ENCODE results near the gene KLHDC4. TPM values are rescaled to one million over a fixed set of nuclear protein-coding genes. Genes with fewer than 3 reads are reported as not detected.

The KLHDC4 gene
- polyA plus RNA-seq, 1 of the 3 experiments (the other 2 are of a cell fraction) = 51.2 TPM

- Histone ChIP-seq H3K27me3 (ENCODE audit: insufficient read depth) (no peaks in the 10 kb centered on the region), H3K9me3 (no peaks in the 10 kb centered on the region), H3K79me2 (ENCODE audit: insufficient read depth) (no peaks in the 10 kb centered on the region), H4K20me1 (ENCODE audit: insufficient read depth) (no peaks in the 10 kb centered on the region), H3K27ac (ENCODE audit: low read depth in 2 of 2, low read length in 1 of 2) (no peak overlapping the region), H3K4me3 (ENCODE audit: low read depth in 2 of 2, low read length in 1 of 2) (no peak overlapping the region), H3F3A (replicated peaks; ENCODE audit: insufficient read depth) (no peaks in the 10 kb centered on the region), H3K9me2 (no peaks in the 10 kb centered on the region), H2AFZ (ENCODE audit: low read depth) (no peak overlapping the region), H3K4me2 (no peak overlapping the region), H3K36me3 (replicated peaks in 1 of 2; ENCODE audit: control insufficient read depth in 1 of 2, insufficient read depth in 2 of 2, low read length in 1 of 2) (peaks cover 0 to 64% of the 10 kb centered on the region in 2 experiments), H3K9ac (no peak overlapping the region), H3K4me1 (ENCODE audit: control insufficient read depth in 1 of 2, insufficient read depth in 2 of 2, low read depth in 1 of 2, low read length in 1 of 2) (no peaks in the 10 kb centered on the region)
- POLR2A ChIA-PET = no interaction called here
- CTCF ChIA-PET = interaction anchor here (1.4 to 3.0 kb wide), 5 partner anchors 10 to 287 kb away, joined by 4 to 19 read pairs (median 8); no protein-coding TSS in a partner anchor
- no peak for DNase-seq
- TF ChIP-seq TEAD4 (IDR thresholded peaks at IDR 0.05; ENCODE audit: borderline replicate concordance, insufficient read depth) (no peak), RXRA (IDR thresholded peaks at IDR 0.05; ENCODE audit: borderline replicate concordance, low read depth) (no peak), RFX5 (IDR thresholded peaks at IDR 0.05; ENCODE audit: low read length) (no peak), FOXM1 (IDR thresholded peaks at IDR 0.05; ENCODE audit: low read depth) (no peak), EZH2phosphoT487 (IDR thresholded peaks at IDR 0.05; ENCODE audit: borderline replicate concordance, low read depth) (no peak), ELF1 (IDR thresholded peaks at IDR 0.05) (no peak), POLR2AphosphoS5 (IDR thresholded peaks at IDR 0.05; ENCODE audit: low read depth, low read length) (no peak), TCF12 (IDR thresholded peaks at IDR 0.05) (no peak), NRF1 (IDR thresholded peaks at IDR 0.05; ENCODE audit: low read depth, low read length) (no peak), USF1 (IDR thresholded peaks at IDR 0.05; ENCODE audit: borderline replicate concordance, low read depth) (no peak), TAF1 (IDR thresholded peaks at IDR 0.05; ENCODE audit: borderline replicate concordance, low read depth, low read length) (no peak)
- 95% methylated on average over 28 of the region's 29 CpGs for WGBS (ENCODE audit: low lambda C conversion rate)
These were observed 61.9 kb downstream of the KLHDC4 start for GRCh38 chr16:87703835-87704375.

GRCh38 chr16:87703071-87703470 lies 62.7 kb downstream of the KLHDC4 start:
- no peak overlapping the region for H3K4me3 ChIP-seq (ENCODE audit: low read depth in 2 of 2, low read length in 1 of 2)
- H3K4me2 ChIP-seq = no peak overlapping the region
- ChIA-PET POLR2A (no interaction called here), CTCF (interaction anchor here (0.7 to 3.0 kb wide), 15 partner anchors 8 to 286 kb away, joined by 3 to 19 read pairs (median 4); no protein-coding TSS in a partner anchor)
- H2AFZ ChIP-seq (ENCODE audit: low read depth) = no peak overlapping the region
- H3K27ac ChIP-seq (ENCODE audit: low read depth in 2 of 2, low read length in 1 of 2) = no peak overlapping the region
- H4K20me1 ChIP-seq (ENCODE audit: insufficient read depth) = no peaks in the 10 kb centered on the region
- H3F3A ChIP-seq (replicated peaks; ENCODE audit: insufficient read depth) = no peaks in the 10 kb centered on the region
- no peak overlapping the region for H3K9ac ChIP-seq
- H3K9me3 ChIP-seq = no peaks in the 10 kb centered on the region
- H3K27me3 ChIP-seq (ENCODE audit: insufficient read depth) = no peaks in the 10 kb centered on the region
- no peak for DNase-seq
- WGBS (ENCODE audit: low lambda C conversion rate) = 99% methylated on average over 24 of the region's 26 CpGs
- no peaks in the 10 kb centered on the region for H3K79me2 ChIP-seq (ENCODE audit: insufficient read depth)
- no peaks in the 10 kb centered on the region for H3K9me2 ChIP-seq
- H3K36me3 ChIP-seq (replicated peaks in 1 of 2; ENCODE audit: control insufficient read depth in 1 of 2, insufficient read depth in 2 of 2, low read length in 1 of 2) = peaks cover 0 to 64% of the 10 kb centered on the region in 2 experiments
- no peak for TF ChIP-seq GATA2 (CRISPR knock-in tag; IDR thresholded peaks at IDR 0.05)
- H3K4me1 ChIP-seq (ENCODE audit: control insufficient read depth in 1 of 2, insufficient read depth in 2 of 2, low read depth in 1 of 2, low read length in 1 of 2) = no peaks in the 10 kb centered on the region

Data from SK-N-SH (cell line).